ENCODE measurements around the gene FRRS1. TPM values are rescaled to one million over a fixed set of nuclear protein-coding genes. Genes with fewer than 3 reads are reported as not detected.

Gene FRRS1
- total and polyA plus RNA-seq, 2 experiments from 2014 or later, result 0.13 to 3.9 TPM

DNA sequence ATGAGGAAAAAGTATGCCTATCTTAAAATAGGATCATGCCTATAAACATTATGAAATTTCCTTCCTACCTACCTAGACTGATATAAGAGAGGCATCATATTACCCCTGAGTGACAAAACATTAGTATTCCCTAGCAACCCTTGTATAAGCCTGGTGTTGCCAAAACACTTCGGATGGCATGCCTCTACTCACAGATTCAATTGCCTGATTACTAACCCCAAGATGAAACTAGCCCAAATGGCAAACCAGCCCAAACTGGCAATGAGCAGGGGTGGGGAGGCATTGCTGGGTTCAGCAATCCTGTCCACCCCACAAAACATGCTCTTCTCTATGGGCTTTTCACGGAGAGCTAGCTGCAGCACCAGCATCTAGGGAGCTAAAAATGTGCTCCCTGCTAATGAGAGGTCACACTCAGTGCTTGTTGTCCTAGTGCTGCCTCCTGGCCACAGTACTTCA is 106.7 kb downstream of the FRRS1 start:
- H3K27ac ChIP-seq, result no peak overlapping the region
- no peak overlapping the region for H3K9ac ChIP-seq
- H3K4me3 ChIP-seq, result no peak overlapping the region
- H3K4me2 ChIP-seq (ENCODE audit: unreplicated experiment), result no peak overlapping the region
- no peaks in the 10 kb centered on the region for H3K79me2 ChIP-seq (ENCODE audit: insufficient read depth)
- H3K9me2 ChIP-seq (ENCODE audit: insufficient read depth), result 0 out of 2 replicates have a peak, but pooled peaks cover 5% of the 10 kb centered on the region
- TF ChIP-seq EZH2phosphoT487 (IDR thresholded peaks at IDR 0.05; ENCODE audit: insufficient read depth, low read depth) (no peak), EZH2 (IDR thresholded peaks at IDR 0.05; ENCODE audit: insufficient read depth, poor library complexity, severe bottlenecking) (no peak)
- H3K4me1 ChIP-seq (ENCODE audit: insufficient read depth), result peaks cover 27% of the 10 kb centered on the region
- H3F3A ChIP-seq (ENCODE audit: insufficient read depth), result peaks cover 22% of the 10 kb centered on the region
- no peak overlapping the region for H2AFZ ChIP-seq
- peak; percentile 68 for DNase-seq
- H3K36me3 ChIP-seq (ENCODE audit: low read depth), result no peaks in the 10 kb centered on the region
- 38 to 45% methylated on average over 2 of the region's 2 CpGs for WGBS, 2 experiments (ENCODE audit: low coverage in 1 of 2, low lambda C conversion rate in 2 of 2, missing lambda C conversion rate in 2 of 2)
- no peaks in the 10 kb centered on the region for H3K27me3 ChIP-seq (replicated peaks; ENCODE audit: insufficient read depth)
- in situ Hi-C loops (cut with MboI), result no loop called here
- H4K20me1 ChIP-seq (ENCODE audit: insufficient read depth), result no peaks in the 10 kb centered on the region
- no peaks in the 10 kb centered on the region for H3K9me3 ChIP-seq (ENCODE audit: low read depth)

Small RNAs within 50 kb of the gene (small RNA-seq; reads per million reads assigned to genes)
- gene RF00019 (ENCODE audit: low read depth, low replicate concordance) (not detected), gene RNU4-75P (ENCODE audit: low read depth, low replicate concordance) (not detected)

Other genes with a start within 250 kb of the FRRS1 start
- gene PALMD, start 120.5 kb downstream of the FRRS1 start, total RNA-seq (2014; rRNA removed; shearing (Covaris generic)), result 0.11 TPM in 1 of 2 replicates, not detected in the other
- gene PALMD, start 120.5 kb downstream of the FRRS1 start, polyA plus RNA-seq (2016; fragmentation: Nextera tagmentation; extraction: Ambion mirVana), result 0.09 and 0.10 TPM in 2 replicates
- 7.6 and 8.0 TPM in 2 replicates for gene AGL, start 83.7 kb upstream of the FRRS1 start, total RNA-seq (2014; rRNA removed; shearing (Covaris generic))
- gene AGL, start 83.7 kb upstream of the FRRS1 start, polyA plus RNA-seq (2016; fragmentation: Nextera tagmentation; extraction: Ambion mirVana), result 5.2 and 5.5 TPM in 2 replicates
- gene SLC35A3, start 203.4 kb upstream of the FRRS1 start, total RNA-seq (2014; rRNA removed; shearing (Covaris generic)), result 35.7 and 46.0 TPM in 2 replicates
- gene SLC35A3, start 203.4 kb upstream of the FRRS1 start, polyA plus RNA-seq (2016; fragmentation: Nextera tagmentation; extraction: Ambion mirVana), result 30.7 and 31.1 TPM in 2 replicates

Measured in GM23248 (cell line).